ENCODE results near the gene NLGN4Y. TPM values are rescaled to one million over a fixed set of nuclear protein-coding genes. Genes with fewer than 3 reads are reported as not detected.
A peak's percentile ranks its signal among the peaks of the same experiment; 100 is the strongest.

NLGN4Y gene
- 2.3 and 2.4 TPM in 2 replicates for total RNA-seq

DNA sequence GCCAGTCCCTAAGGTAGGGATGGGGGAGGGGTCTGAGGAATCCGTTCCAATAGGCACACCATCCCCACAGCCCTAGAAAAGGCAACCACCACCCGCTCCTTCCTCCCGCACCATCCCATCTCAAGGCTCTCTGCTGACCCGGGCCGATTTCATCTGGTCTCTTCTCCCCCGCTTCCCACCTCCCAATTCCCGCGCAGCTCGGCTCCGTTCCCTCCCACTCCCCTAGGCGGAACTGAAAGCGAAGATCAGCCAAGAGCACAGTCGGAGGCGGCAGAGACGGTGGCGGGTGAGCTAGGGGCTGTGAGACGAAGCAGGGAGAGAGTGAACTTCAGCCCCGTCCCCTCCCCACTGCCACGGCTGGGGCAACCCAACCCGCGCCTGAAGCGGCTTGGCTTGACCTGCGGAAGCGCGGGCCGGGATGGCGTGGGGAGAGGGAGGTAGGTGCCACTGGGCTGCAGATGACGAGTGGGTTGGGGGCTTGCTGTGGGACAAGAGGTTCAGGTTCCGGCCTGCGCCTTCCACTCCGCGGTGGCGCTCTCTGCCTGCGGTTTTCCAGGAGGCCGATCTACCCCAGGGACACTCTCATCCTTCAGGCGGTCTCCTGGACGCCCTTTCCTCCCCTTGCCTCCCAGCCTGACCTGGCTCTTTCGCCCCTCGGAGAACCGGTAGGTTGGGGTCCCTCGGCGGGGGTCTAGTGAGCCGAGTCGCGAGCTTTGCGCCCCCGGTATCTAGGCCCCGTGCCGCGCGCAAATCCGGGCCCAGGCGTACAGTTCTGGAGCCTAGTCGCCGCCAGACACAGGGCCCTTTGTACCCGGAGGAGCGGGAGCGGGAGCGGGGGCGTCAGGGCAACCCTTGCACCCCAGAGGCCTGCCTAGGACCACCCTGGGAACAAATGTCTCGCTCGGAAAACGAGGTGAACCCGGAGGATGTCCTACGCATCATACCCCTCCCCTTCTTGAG is at the start of gene NLGN4Y:
Gene NLGN4Y, plus strand, starts transcription at position 258 of the 960 bp plus-strand sequence. CDS start 97,591 bp downstream, outside the sequence.
- Mint-ChIP-seq H3K36me3 (ENCODE audit: low read depth) (no peaks in the 10 kb centered on the region), H3K27ac (no peak within 1 kb of the TSS), H3K27me3 (ENCODE audit: low read depth) (peaks cover 34% of the 10 kb centered on the region), H3K4me3 (ENCODE audit: low read depth) (peak within 1 kb of the TSS; percentile 76), H3K4me1 (ENCODE audit: low read depth) (no peaks in the 10 kb centered on the region), H3K9me3 (no peaks in the 10 kb centered on the region)
- DNase-seq (ENCODE audit: low spot score): no peak
- intact Hi-C loops (cut with micrococcal nuclease): no loop called here

DNA sequence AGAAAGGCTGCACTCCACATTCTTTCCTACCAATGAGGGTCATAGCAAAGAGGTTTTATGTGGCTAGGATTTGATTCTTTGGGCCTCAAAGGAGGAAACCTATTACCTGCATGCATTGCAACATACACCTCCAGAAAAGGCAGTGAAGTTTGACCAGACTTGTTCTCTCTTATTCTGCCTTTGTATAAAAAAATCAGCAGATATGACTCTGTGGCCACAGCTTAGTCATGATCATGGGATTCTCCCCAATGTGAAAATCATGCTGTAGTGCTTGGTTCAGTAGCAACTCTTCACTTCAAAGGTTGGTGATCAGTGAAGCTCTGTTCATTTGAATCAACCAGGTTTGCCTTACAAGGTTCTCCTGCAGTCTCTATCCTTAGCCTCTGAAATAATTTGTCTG is 38.4 kb upstream of the NLGN4Y start:
- H3K27ac Mint-ChIP-seq: no peak overlapping the region
- H3K36me3 Mint-ChIP-seq (ENCODE audit: low read depth): no peaks in the 10 kb centered on the region
- DNase-seq (ENCODE audit: low spot score): no peak
- no peaks in the 10 kb centered on the region for H3K9me3 Mint-ChIP-seq
- intact Hi-C loops (cut with micrococcal nuclease): no loop called here
- H3K4me1 Mint-ChIP-seq (ENCODE audit: low read depth): no peaks in the 10 kb centered on the region
- no peaks in the 10 kb centered on the region for H3K27me3 Mint-ChIP-seq (ENCODE audit: low read depth)
- H3K4me3 Mint-ChIP-seq (ENCODE audit: low read depth): no peak overlapping the region

DNA sequence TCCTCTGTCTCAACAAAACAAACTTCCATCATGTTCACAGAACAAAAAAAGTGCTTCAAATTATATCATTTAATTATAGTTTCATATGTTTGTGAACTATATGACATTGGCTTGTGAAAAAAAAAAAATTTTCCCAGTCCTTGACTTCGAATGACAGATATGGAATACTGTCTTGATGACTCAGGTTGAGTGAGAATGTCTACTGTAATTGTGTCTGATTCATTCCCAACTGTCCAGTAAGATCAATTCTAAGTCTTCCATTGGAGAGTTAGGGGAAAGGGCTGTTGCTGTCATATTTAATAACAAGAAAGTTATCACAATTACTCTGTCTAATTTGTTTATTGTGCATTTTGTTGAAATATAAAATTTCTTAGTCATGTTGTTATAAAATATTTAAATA is 34.1 kb upstream of the NLGN4Y start:
- DNase-seq (ENCODE audit: low spot score): no peak
- Mint-ChIP-seq H3K36me3 (ENCODE audit: low read depth) (no peaks in the 10 kb centered on the region), H3K9me3 (peaks cover 5% of the 10 kb centered on the region), H3K4me1 (ENCODE audit: low read depth) (no peaks in the 10 kb centered on the region), H3K27me3 (ENCODE audit: low read depth) (no peaks in the 10 kb centered on the region), H3K4me3 (ENCODE audit: low read depth) (no peak overlapping the region), H3K27ac (no peak overlapping the region)
- intact Hi-C loops (cut with micrococcal nuclease): no loop called here

DNA sequence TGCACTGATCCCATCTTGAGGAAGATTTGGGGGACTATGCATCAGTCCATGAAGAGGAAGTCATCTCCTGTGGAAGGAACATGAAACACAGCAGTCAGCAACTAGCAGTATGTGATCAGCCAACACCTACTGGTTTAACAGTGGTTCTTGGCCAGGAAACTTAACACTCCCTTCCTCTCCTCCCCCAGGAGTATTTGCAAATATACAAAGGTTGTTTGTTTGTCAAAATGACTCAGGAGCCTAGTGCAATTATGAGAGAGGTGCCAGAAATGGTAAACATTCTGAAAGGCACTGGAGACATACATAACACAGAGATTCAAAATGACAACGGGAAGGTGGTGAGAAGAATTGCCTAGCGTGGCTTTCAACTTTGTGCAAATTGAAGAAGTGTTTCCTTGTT is 26.3 kb upstream of the NLGN4Y start:
- intact Hi-C loops (cut with micrococcal nuclease): no loop called here
- no peak for DNase-seq (ENCODE audit: low spot score)
- H3K27ac Mint-ChIP-seq: no peak overlapping the region
- no peaks in the 10 kb centered on the region for H3K4me1 Mint-ChIP-seq (ENCODE audit: low read depth)
- no peaks in the 10 kb centered on the region for H3K36me3 Mint-ChIP-seq (ENCODE audit: low read depth)
- H3K9me3 Mint-ChIP-seq: peaks cover 5% of the 10 kb centered on the region
- H3K27me3 Mint-ChIP-seq (ENCODE audit: low read depth): no peaks in the 10 kb centered on the region
- no peak overlapping the region for H3K4me3 Mint-ChIP-seq (ENCODE audit: low read depth)

DNA sequence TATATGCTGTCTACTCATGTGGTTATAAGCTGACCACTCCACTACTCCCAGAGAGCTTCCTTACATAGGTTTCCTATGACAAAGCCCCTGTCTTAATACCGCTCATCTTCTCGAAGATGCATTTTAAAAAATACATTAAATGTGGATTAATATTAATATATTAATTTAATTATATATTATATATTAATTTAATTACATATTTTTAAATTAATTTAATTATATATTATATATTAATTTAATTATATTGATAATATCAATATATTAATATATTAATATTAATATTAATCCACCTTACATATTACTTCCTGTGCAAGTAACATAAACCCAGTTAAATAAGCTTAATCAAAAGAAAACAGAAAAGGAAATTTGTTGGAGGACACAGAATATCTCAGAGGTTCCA is 19.7 kb upstream of the NLGN4Y start:
- H3K27me3 Mint-ChIP-seq (ENCODE audit: low read depth): no peaks in the 10 kb centered on the region
- no peak overlapping the region for H3K27ac Mint-ChIP-seq
- H3K36me3 Mint-ChIP-seq (ENCODE audit: low read depth): no peaks in the 10 kb centered on the region
- no peaks in the 10 kb centered on the region for H3K4me1 Mint-ChIP-seq (ENCODE audit: low read depth)
- H3K4me3 Mint-ChIP-seq (ENCODE audit: low read depth): no peak overlapping the region
- intact Hi-C loops (cut with micrococcal nuclease): no loop called here
- no peaks in the 10 kb centered on the region for H3K9me3 Mint-ChIP-seq
- DNase-seq (ENCODE audit: low spot score): no peak

DNA sequence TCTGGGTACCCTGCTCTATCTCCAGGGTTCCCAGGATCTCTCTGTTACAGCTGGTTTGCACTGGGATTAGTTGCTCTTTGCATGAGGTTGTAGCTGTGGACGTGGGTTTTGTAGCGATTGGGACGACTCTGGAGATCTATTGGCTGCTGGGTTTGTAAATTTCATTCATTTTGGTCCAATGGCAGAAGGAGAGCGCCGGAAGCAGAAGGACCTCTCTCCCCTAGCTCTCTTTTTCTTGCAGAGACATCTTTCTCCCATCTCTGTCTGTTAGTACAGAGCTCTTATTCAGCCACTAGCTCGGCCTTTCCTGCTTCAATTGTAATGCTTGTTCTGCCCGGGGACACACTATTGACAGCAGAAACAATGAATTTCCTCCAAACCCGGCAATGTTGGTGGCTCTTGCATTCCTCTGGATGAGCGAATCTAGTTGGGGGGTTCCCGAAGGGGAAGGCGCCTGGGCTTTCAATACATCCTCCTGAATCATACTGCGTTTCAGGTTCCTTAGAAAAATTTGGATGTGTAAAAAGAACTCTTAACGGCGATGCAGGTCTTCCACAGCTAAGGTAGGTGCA is 1.9 kb upstream of the NLGN4Y start:
- no peaks in the 10 kb centered on the region for H3K4me1 Mint-ChIP-seq (ENCODE audit: low read depth)
- no peak overlapping the region for H3K27ac Mint-ChIP-seq
- peaks cover 34% of the 10 kb centered on the region for H3K27me3 Mint-ChIP-seq (ENCODE audit: low read depth)
- no peak for DNase-seq (ENCODE audit: low spot score)
- H3K4me3 Mint-ChIP-seq (ENCODE audit: low read depth): no peak overlapping the region
- no peaks in the 10 kb centered on the region for H3K9me3 Mint-ChIP-seq
- intact Hi-C loops (cut with micrococcal nuclease): no loop called here
- H3K36me3 Mint-ChIP-seq (ENCODE audit: low read depth): no peaks in the 10 kb centered on the region

DNA sequence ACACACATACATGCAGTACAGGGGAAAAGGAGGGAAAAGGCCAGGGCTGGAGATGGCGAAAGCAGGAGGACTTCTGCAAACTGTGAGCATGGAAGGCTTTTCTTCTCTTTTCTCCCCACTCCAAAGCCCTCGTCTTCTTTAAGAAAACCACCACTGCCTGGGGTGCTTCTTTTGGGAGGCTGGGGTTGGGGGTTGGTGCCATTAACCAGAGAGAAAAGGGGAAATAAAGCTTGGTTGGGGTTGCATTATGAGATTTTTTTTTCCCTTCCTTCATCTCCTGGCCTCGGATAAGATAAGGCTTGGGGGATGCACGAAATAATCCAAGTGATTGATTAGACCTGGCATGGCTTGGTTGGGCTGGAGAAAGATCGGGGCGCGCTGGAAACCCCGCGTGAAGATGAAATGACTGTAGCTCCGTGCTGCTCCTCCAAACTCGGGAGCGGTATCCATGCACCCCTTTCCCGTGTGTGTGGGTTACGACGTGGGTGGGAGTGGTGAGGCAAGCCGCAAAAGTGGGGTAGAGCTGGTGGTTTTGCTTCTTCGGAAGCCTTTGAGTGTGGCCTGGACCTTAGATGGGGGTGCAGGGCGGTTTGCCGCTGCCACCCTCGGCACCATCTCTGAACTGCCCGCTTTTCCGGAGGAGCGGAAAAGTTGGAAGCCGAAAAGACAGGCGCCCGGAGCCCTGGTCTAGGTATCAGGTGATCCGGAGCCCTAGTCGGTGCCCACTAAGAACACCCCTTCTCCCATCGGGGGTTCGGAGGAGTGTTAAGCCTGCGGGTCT is 648 bp upstream of the NLGN4Y start:
- Mint-ChIP-seq H3K4me1 (ENCODE audit: low read depth) (no peaks in the 10 kb centered on the region), H3K27me3 (ENCODE audit: low read depth) (peaks cover 34% of the 10 kb centered on the region), H3K4me3 (ENCODE audit: low read depth) (peak overlapping the region; percentile 76), H3K36me3 (ENCODE audit: low read depth) (no peaks in the 10 kb centered on the region), H3K27ac (no peak overlapping the region), H3K9me3 (no peaks in the 10 kb centered on the region)
- DNase-seq (ENCODE audit: low spot score): no peak
- intact Hi-C loops (cut with micrococcal nuclease): no loop called here

DNA sequence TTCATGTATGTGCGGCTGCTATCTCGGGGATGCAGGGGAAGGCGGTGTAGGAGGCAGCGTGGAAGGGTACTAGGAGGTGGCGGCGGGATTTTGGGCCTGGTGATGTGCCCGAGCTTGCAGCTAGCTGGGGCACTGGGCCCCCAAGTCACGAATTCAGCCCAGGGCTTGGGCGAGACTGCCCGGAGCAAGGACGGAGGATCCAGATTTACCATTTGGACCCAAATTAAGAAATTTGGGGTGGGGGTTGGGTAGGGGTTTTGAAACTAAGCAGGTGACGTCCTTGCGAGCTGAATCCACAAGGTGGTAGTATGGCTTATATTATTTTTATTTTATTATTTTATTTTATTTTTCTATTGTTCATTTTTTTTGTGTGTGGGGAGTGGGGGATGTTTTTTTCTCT is 986 bp downstream of the NLGN4Y start:
- H3K9me3 Mint-ChIP-seq: no peaks in the 10 kb centered on the region
- no peaks in the 10 kb centered on the region for H3K36me3 Mint-ChIP-seq (ENCODE audit: low read depth)
- no peak for DNase-seq (ENCODE audit: low spot score)
- intact Hi-C loops (cut with micrococcal nuclease): no loop called here
- H3K27me3 Mint-ChIP-seq (ENCODE audit: low read depth): peaks cover 31% of the 10 kb centered on the region
- H3K27ac Mint-ChIP-seq: no peak overlapping the region
- no peaks in the 10 kb centered on the region for H3K4me1 Mint-ChIP-seq (ENCODE audit: low read depth)
- peak overlapping the region; percentile 76 for H3K4me3 Mint-ChIP-seq (ENCODE audit: low read depth)

DNA sequence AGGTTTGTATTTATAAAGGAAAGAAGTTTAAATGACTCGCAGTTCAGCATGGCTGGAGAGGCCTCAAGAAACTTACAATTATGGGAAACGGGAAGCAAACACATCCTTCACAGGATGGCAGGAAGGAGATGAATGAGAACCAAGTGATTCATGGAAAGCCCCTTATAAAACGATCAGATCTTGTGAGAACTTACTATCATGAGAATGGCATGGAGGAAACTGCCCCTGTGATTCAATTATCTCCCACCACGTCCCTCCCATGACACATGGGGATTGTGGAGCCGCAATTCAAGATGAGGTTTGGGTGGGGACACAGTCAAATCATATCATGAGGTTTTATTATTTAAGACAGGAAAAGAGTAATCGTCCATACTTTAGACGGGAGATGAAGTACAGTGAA is 4.0 kb downstream of the NLGN4Y start:
- Mint-ChIP-seq H3K9me3 (no peaks in the 10 kb centered on the region), H3K27me3 (ENCODE audit: low read depth) (peaks cover 15% of the 10 kb centered on the region), H3K4me1 (ENCODE audit: low read depth) (no peaks in the 10 kb centered on the region), H3K27ac (no peak overlapping the region), H3K4me3 (ENCODE audit: low read depth) (no peak overlapping the region), H3K36me3 (ENCODE audit: low read depth) (no peaks in the 10 kb centered on the region)
- intact Hi-C loops (cut with micrococcal nuclease): no loop called here
- no peak for DNase-seq (ENCODE audit: low spot score)

DNA sequence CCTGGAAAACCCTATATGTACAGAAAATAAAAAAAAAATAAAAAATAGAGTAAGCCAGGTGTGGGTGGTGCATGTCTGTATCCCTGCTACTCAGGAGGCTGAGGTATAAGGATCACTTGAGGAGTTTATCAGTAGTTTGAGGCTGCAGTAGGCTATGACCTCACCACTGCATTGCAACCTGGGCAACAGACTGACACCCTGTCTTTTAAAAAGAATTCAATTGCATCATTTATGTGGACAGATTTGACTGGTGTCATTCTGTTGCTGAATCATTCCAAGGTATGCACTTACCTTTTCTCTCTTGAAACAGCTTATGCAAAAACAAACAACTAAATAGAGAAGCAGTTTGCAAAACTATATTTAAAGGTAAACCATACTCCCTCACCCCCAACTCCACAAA is 12.4 kb downstream of the NLGN4Y start:
- no peaks in the 10 kb centered on the region for H3K9me3 Mint-ChIP-seq
- intact Hi-C loops (cut with micrococcal nuclease): no loop called here
- no peaks in the 10 kb centered on the region for H3K36me3 Mint-ChIP-seq (ENCODE audit: low read depth)
- H3K27ac Mint-ChIP-seq: no peak overlapping the region
- H3K27me3 Mint-ChIP-seq (ENCODE audit: low read depth): no peaks in the 10 kb centered on the region
- no peak overlapping the region for H3K4me3 Mint-ChIP-seq (ENCODE audit: low read depth)
- no peak for DNase-seq (ENCODE audit: low spot score)
- H3K4me1 Mint-ChIP-seq (ENCODE audit: low read depth): no peaks in the 10 kb centered on the region

DNA sequence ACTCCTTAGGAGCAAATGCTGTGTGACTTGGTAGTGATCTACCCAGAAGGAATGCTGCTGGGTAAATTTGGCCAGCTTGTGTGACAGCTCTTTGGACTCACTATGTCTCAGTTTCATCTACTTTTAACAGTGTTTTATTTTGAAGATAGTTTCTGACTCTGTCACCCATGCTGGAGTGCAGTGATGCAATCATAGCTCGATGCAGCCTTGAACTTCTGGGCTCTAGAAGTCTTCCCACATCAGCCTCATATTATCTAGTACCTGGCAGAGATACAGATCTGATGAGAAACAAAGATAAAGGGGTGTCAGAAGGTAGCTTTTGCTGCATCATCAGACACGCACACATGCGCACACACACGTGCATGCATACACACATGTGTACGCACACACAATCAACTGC is 19.2 kb downstream of the NLGN4Y start:
- Mint-ChIP-seq H3K27me3 (ENCODE audit: low read depth) (no peaks in the 10 kb centered on the region), H3K27ac (no peak overlapping the region), H3K9me3 (no peaks in the 10 kb centered on the region), H3K36me3 (ENCODE audit: low read depth) (no peaks in the 10 kb centered on the region), H3K4me3 (ENCODE audit: low read depth) (no peak overlapping the region), H3K4me1 (ENCODE audit: low read depth) (no peaks in the 10 kb centered on the region)
- DNase-seq (ENCODE audit: low spot score): no peak
- intact Hi-C loops (cut with micrococcal nuclease): no loop called here

DNA sequence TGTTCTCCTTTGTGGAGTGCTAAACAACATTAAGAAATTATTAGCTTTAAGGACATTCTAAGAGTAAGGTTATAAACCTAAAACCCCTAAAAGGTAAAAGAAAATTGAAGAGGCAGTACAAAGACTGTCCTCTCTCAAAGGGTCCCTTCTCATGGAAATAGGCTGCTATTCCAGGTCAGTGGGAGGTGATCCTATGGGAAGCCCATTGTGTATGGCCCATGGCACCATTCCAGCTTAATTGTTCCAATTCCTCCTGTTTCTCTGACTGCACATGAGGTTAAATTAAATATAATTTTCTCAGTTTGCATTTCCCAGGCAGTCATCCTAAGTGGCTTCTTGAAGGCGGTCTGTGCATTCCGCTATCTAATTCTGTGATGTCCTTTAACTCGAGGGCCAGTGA is 57.0 kb downstream of the NLGN4Y start:
- Mint-ChIP-seq H3K36me3 (ENCODE audit: low read depth) (no peaks in the 10 kb centered on the region), H3K9me3 (no peaks in the 10 kb centered on the region), H3K4me3 (ENCODE audit: low read depth) (no peak overlapping the region), H3K4me1 (ENCODE audit: low read depth) (no peaks in the 10 kb centered on the region), H3K27ac (no peak overlapping the region), H3K27me3 (ENCODE audit: low read depth) (no peaks in the 10 kb centered on the region)
- DNase-seq (ENCODE audit: low spot score): no peak
- intact Hi-C loops (cut with micrococcal nuclease): no loop called here

DNA sequence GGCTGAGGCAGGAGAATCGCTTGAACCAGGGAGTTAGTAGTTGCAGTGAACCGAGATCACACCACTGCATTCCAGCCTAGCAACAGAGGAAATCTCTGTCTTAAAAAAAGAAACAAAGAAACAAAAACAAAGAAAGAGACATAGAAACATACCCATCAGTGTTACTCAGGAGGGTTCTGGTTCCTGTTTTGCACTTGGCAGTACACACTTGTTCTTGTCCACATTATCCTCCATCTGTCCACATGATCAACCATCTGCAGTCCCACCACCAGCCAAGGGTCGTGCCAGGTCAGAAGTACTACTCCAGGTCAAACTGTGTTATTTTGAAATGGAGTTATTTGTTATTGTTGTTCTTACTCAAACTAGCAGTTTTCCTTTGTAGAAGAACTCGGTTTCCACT is 62.4 kb downstream of the NLGN4Y start:
- no peaks in the 10 kb centered on the region for H3K4me1 Mint-ChIP-seq (ENCODE audit: low read depth)
- peaks cover 8% of the 10 kb centered on the region for H3K9me3 Mint-ChIP-seq
- H3K27ac Mint-ChIP-seq: no peak overlapping the region
- no peak for DNase-seq (ENCODE audit: low spot score)
- no peaks in the 10 kb centered on the region for H3K36me3 Mint-ChIP-seq (ENCODE audit: low read depth)
- no peaks in the 10 kb centered on the region for H3K27me3 Mint-ChIP-seq (ENCODE audit: low read depth)
- H3K4me3 Mint-ChIP-seq (ENCODE audit: low read depth): no peak overlapping the region
- intact Hi-C loops (cut with micrococcal nuclease): no loop called here
